Measurements from ENCODE around the gene PSMB2. TPM values are rescaled to one million over a fixed set of nuclear protein-coding genes. Genes with fewer than 3 reads are reported as not detected.

Gene PSMB2
- total and polyA plus RNA-seq, 7 donors, result 29.3 to 66.5 (median 32.1) TPM

- H3K4me3 ChIP-seq, result no peak overlapping the region
- no peak for DNase-seq
- H3K36me3 ChIP-seq, result peaks cover 0 to 43% (median 12%) of the 10 kb centered on the region in 4 donors
- H3K27me3 ChIP-seq, result no peaks in the 10 kb centered on the region
- intact Hi-C loops (cut with DNase I), result no loop called here
- H3K4me1 ChIP-seq, result peaks cover 0 to 48% (median 44%) of the 10 kb centered on the region in 4 donors
- H3K27ac ChIP-seq, result no peak overlapping the region
- 48 to 68% methylated on average over 7 of the region's 7 CpGs for WGBS, 2 donors
- TF ChIP-seq POLR2AphosphoS5 (IDR thresholded peaks at IDR 0.05) (no peak), CTCF (IDR thresholded peaks at IDR 0.05) (no peak), EP300 (IDR thresholded peaks at IDR 0.05) (no peak), POLR2A (IDR thresholded peaks at IDR 0.05) (no peak)
- H3K9me3 ChIP-seq, result no peaks in the 10 kb centered on the region
These were observed 86.8 kb downstream of the PSMB2 start for GRCh38 chr1:35554266-35555211.

GRCh38 chr1:35553851-35554250 lies 87.5 kb downstream of the PSMB2 start:
- 54 to 74% methylated on average over 2 of the region's 2 CpGs for WGBS, 2 donors
- Histone ChIP-seq H3K9me3 (no peaks in the 10 kb centered on the region), H3K4me1 (peaks cover 0 to 41% (median 39%) of the 10 kb centered on the region in 4 donors), H3K36me3 (peaks cover 0 to 47% (median 12%) of the 10 kb centered on the region in 4 donors), H3K27ac (no peak overlapping the region), H3K4me3 (no peak overlapping the region), H3K27me3 (no peaks in the 10 kb centered on the region)
- TF ChIP-seq EP300 (IDR thresholded peaks at IDR 0.05) (no peak), POLR2AphosphoS5 (IDR thresholded peaks at IDR 0.05) (no peak), POLR2A (IDR thresholded peaks at IDR 0.05) (no peak), CTCF (IDR thresholded peaks at IDR 0.05) (no peak)
- intact Hi-C loops (cut with DNase I), result no loop called here
- no peak for DNase-seq

Other genes starting within 250 kb of the PSMB2 start
- gene KIAA0319L, start 84.1 kb downstream of the PSMB2 start, total RNA-seq, result 10 to 100 TPM; 24.8 to 50.4 (median 34.8) TPM
- 10 to 100 TPM in 2 of 3 donors, 1 to 10 TPM in 1; 8.3 to 36.9 (median 10.2) TPM for gene KIAA0319L, start 84.1 kb downstream of the PSMB2 start, polyA plus RNA-seq
- 10 to 100 TPM; 11.7 to 26.3 (median 14.3) TPM for gene NCDN, start 83.7 kb downstream of the PSMB2 start, total RNA-seq
- gene NCDN, start 83.7 kb downstream of the PSMB2 start, polyA plus RNA-seq, result 10 to 100 TPM in 1 of 3 donors, 1 to 10 TPM in 2; 3.6 to 14.3 (median 4.2) TPM
- gene TFAP2E, start 68.2 kb downstream of the PSMB2 start, total RNA-seq, result 1 to 10 TPM in 1 of 4 donors, under 1 TPM in 3; 0.27 to 1.2 (median 0.46) TPM
- 1 to 10 TPM in 1 of 3 donors, not detected in 2; 1.2 TPM for gene TFAP2E, start 68.2 kb downstream of the PSMB2 start, polyA plus RNA-seq
- gene C1orf216, start 77.4 kb upstream of the PSMB2 start, total RNA-seq, result 10 to 100 TPM; 21.6 to 32.5 (median 27.6) TPM
- 1 to 10 TPM; 2.1 to 6.4 (median 3.6) TPM for gene C1orf216, start 77.4 kb upstream of the PSMB2 start, polyA plus RNA-seq
- under 1 TPM in 3 of 4 donors, not detected in 1; under 0.01 to 0.41 (median 0.16) TPM for gene CLSPN, start 128.5 kb upstream of the PSMB2 start, total RNA-seq
- 1 to 10 TPM in 2 of 3 donors, not detected in 1; 1.6 to 5.3 TPM for gene CLSPN, start 128.5 kb upstream of the PSMB2 start, polyA plus RNA-seq
- gene AGO4, start 166.5 kb upstream of the PSMB2 start, total RNA-seq, result 10 to 100 TPM; 16.8 to 29.9 (median 20.6) TPM
- gene AGO4, start 166.5 kb upstream of the PSMB2 start, polyA plus RNA-seq, result 1 to 10 TPM; 3.5 to 6.4 (median 4.8) TPM
- gene AGO1, start 241.7 kb upstream of the PSMB2 start, total RNA-seq, result 10 to 100 TPM; 17.1 to 26.3 (median 19.6) TPM
- gene AGO1, start 241.7 kb upstream of the PSMB2 start, polyA plus RNA-seq, result 1 to 10 TPM; 3.0 to 8.9 (median 3.9) TPM

Data from sigmoid colon (tissue), 7 donors.